Heart left ventricle (tissue), 16 donors: ENCODE data around the gene SLC16A14. TPM values are rescaled to one million over a fixed set of nuclear protein-coding genes. Genes with fewer than 3 reads are reported as not detected.

Experiments
- ATAC-seq, 4 donors: fragments of 200-7000 bp; cut with Tn5 transposase; one replicate each; pipeline ENCODE4 v1.9.1; 2020 to 2022; ENCODE audit warnings: moderate library complexity in 4 of 4, mild to moderate bottlenecking in 3 of 4, moderate number of reproducible peaks in 1 of 4
- DNase-seq, 5 donors: peaks; one replicate each; pipeline ENCODE4 v3.0.0-alpha.2; 2020
- H3K27ac ChIP-seq, 12 donors: fragments of 200-600 bp; sonication (generic) in 4 of 12; one replicate each; pipeline versions ENCODE4 v1.5.0 to v1.8.0; 2016 to 2022; ENCODE audit warnings: mild to moderate bottlenecking in 2 of 12
- H3K27me3 ChIP-seq, 9 donors: fragments of 200-600 bp; sonication (generic) in 2 of 9; one replicate each; pipeline versions ENCODE4 v1.5.1 to v1.8.0; 2016 to 2022; ENCODE audit warnings: mild to moderate bottlenecking in 3 of 9
- H3K36me3 ChIP-seq, 9 donors: fragments of 200-600 bp; sonication (generic) in 2 of 9; one replicate each; pipeline versions ENCODE4 v1.5.0 to v1.8.0; 2018 to 2022; ENCODE audit warnings: mild to moderate bottlenecking in 2 of 9
- H3K4me1 ChIP-seq, 12 donors: fragments of 200-600 bp; sonication (generic) in 4 of 12; one replicate each; pipeline versions ENCODE4 v1.5.0 to v1.8.0; 2016 to 2022; ENCODE audit warnings: mild to moderate bottlenecking in 3 of 12
- H3K4me3 ChIP-seq, 12 donors: fragments of 200-600 bp; sonication (generic) in 4 of 12; one replicate each; pipeline versions ENCODE4 v1.5.0 to v1.8.0; 2017 to 2022; ENCODE audit warnings: mild to moderate bottlenecking in 9 of 12, moderate library complexity in 4 of 12
- H3K9me3 ChIP-seq, 12 donors: fragments of 200-600 bp; sonication (generic) in 4 of 12; one replicate each; pipeline versions ENCODE4 v1.5.0 to v1.8.0; 2016 to 2022; ENCODE audit warnings: mild to moderate bottlenecking in 1 of 12
- CTCF ChIP-seq, 12 donors: fragments of 200-600 bp; sonication (generic) in 4 of 12; IDR thresholded peaks; one replicate each; pipeline versions ENCODE4 v1.5.0 to v1.8.0; 2018 to 2022; ENCODE audit warnings: antibody characterized with exemption in 12 of 12, mild to moderate bottlenecking in 5 of 12
- POLR2A ChIP-seq, 2 donors: fragments of 450-650 bp; IDR thresholded peaks; one replicate each; pipeline ENCODE4 v1.6.1; 2017; ENCODE audit warnings: antibody characterized with exemption in 2 of 2, mild to moderate bottlenecking in 2 of 2, moderate library complexity in 2 of 2
- WGBS, 4 donors: extraction: QIAGEN DNeasy Blood & Tissue Kit in 2 of 4; methylation state at CpG; one replicate each; pipeline versions ENCODE4 v1.1.5 to v1.1.7; 2013 to 2018; 5-methylcytosine and 5-hydroxymethylcytosine counted together
- intact Hi-C, 10 donors: fragments of 100-400 bp; cut with DNase I; formaldehyde crosslinking; loops; one replicate each; pipeline versions ENCODE4 v1.11.1 to v1.14.2; 2022
- polyA plus RNA-seq, 2 donors: library from polyadenylated mRNA; stranded (reverse); fragments of 200-250 nt; gene quantifications; one replicate each; pipeline ENCODE4 v1.2.3, GENCODE V29; 2013
- total RNA-seq, 9 donors: library from RNA; depleted of rRNA in 2 of 9; stranded (reverse); fragments of >200 nt in 2 of 9; fragmentation: NEBNext Ultra II Directional in 3 of 9; extraction: Animal tissue kit (Norgen Biotek cat#: 25700) in 3 of 9; gene quantifications; one replicate each; pipeline versions ENCODE4 v1.1.0 to v1.2.4, GENCODE V29; 2016 to 2023
- donor health status: ischemic (EF 13 %, LVEDD 7.1; RV severe dilation, severe dysfunction).
- donor health status: healthy with polysubstance abuse.
- donor health status: DM: no; HTN: yes; CAD: no.
- donor health status: DM: no; HTN: no; CAD: no.
- donor health status: ischemic (EF 25% LVEDD 6.9; RV normal size, moderate dysfunction).
- donor health status: ischemic (EF 25% LVEDD 5.7; RV mildly dilated, moderate dysfunction).
- donor health status: healthy.
- donor health status: DM: yes; HTN: yes; CAD: no.
- donor health status: ischemic (EF 35%, LVEDD 5.7; RV mildly dilated, moderate dysfunction).
- donor health status: nonischemic (EF 11% LVEDD 7.7; RV severe dilation, severe dysfunction).
- donor health status: DM: yes; HTN: yes; CAD: no.
- donor health status: PGD.
- donor health status: ischemic (EF 29% LVEDD 5.4; RV normal size, mild dysfunction).
- donor health status: nonischemic (EF 23%, LVEDD 6.1; RV moderate dilation, normal function).

Gene SLC16A14
- total and polyA plus RNA-seq, 11 donors, result 0.53 to 5.2 (median 3.1) TPM

GRCh38 chr2:230050136-230050535, 18.6 kb downstream of the SLC16A14 start:
- H3K36me3 ChIP-seq, result peaks cover 0 to 5% (median 0%) of the 10 kb centered on the region in 9 donors
- no peak for TF ChIP-seq POLR2A (IDR thresholded peaks at IDR 0.05)
- TF ChIP-seq CTCF (IDR thresholded peaks at IDR 0.05), result no peak
- 46 to 60% (median 54%) methylated on average over 3 of the region's 3 CpGs for WGBS, 4 donors
- intact Hi-C loops, result no loop called here
- no peak for ATAC-seq
- H3K4me1 ChIP-seq, result peaks cover 0 to 12% (median 1%) of the 10 kb centered on the region in 12 donors
- peak overlapping the region in 2 of 12 donors; percentile 5 to 22 for H3K27ac ChIP-seq
- H3K4me3 ChIP-seq, result no peak overlapping the region
- no peak for DNase-seq
- no peaks in the 10 kb centered on the region for H3K9me3 ChIP-seq
- no peaks in the 10 kb centered on the region for H3K27me3 ChIP-seq

DNA sequence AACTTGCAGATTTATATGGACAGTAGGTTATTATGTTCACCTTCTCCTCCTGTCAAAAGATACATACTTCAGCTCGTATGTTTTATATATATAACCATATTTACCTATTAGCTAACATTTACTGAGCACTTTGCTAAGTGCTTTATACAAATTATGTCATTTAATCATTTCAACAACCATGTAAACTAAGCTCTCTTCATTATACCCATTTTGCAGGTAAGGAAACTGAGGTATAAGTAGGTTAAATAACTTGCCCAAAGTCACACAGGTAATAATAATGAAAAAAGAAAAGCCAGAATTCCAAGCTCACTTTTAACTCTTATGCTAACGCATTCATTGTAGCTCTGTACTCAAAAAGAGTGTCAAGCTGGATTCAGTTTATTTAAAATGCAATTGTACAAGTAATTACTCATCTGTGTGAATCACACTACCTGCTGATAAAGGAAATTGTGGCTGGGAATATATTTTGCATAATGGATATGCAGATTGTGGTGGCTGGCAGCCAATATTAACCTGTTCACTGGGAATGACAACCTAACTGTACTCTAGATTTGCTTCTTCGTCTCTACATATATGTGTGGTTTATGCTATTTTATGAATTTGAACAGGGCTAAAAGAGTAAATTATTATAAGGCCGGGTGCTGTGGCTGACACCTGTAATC, 20.6 kb downstream of the SLC16A14 start:
- Histone ChIP-seq H3K36me3 (peaks cover 0 to 4% (median 0%) of the 10 kb centered on the region in 9 donors), H3K27me3 (no peaks in the 10 kb centered on the region), H3K9me3 (no peaks in the 10 kb centered on the region), H3K4me1 (peaks cover 0 to 12% (median 1%) of the 10 kb centered on the region in 12 donors), H3K4me3 (no peak overlapping the region), H3K27ac (no peak overlapping the region)
- intact Hi-C loops, result no loop called here
- DNase-seq (no peak), ATAC-seq (no peak)
- no peak for TF ChIP-seq CTCF (IDR thresholded peaks at IDR 0.05)
- no peak for TF ChIP-seq POLR2A (IDR thresholded peaks at IDR 0.05)
- 90 to 98% (median 93%) methylated on average over 4 of the region's 4 CpGs for WGBS, 4 donors

- intact Hi-C loops, result no loop called here
- H3K9me3 ChIP-seq, result no peaks in the 10 kb centered on the region
- H3K4me3 ChIP-seq, result no peak overlapping the region
- peaks cover 0 to 12% (median 1%) of the 10 kb centered on the region in 12 donors for H3K4me1 ChIP-seq
- no peak overlapping the region for H3K27ac ChIP-seq
- H3K36me3 ChIP-seq, result peaks cover 0 to 4% (median 0%) of the 10 kb centered on the region in 9 donors
- TF ChIP-seq POLR2A (IDR thresholded peaks at IDR 0.05) (no peak), CTCF (IDR thresholded peaks at IDR 0.05) (no peak)
- H3K27me3 ChIP-seq, result no peaks in the 10 kb centered on the region
- DNase-seq, result no peak
- 93 to 98% (median 97%) methylated on average over 15 to 16 of the region's 16 CpGs for WGBS, 4 donors
- ATAC-seq, result no peak
These were observed 22.2 kb downstream of the SLC16A14 start for GRCh38 chr2:230046491-230046890.

DNA sequence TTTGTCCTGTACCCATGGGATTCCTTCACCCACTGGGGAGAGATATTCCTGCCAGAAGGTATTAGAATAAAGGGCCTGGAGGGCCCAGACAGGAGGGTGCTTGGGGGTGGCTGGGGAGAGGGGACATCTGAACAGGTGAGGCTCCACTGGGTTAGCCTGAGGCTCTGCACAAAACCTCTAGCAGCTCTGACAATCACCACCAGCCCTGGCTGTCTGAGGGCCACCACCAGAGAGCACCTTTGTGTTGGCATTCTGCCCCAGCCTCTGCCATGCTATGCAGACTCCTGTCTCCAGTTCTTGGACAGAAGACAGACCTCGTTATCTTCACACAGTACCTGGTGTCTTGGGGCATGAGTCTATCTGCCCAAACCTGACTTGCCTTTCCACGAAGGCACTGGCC, 25.3 kb downstream of the SLC16A14 start:
- Histone ChIP-seq H3K27me3 (no peaks in the 10 kb centered on the region), H3K27ac (no peak overlapping the region), H3K4me3 (no peak overlapping the region), H3K4me1 (no peaks in the 10 kb centered on the region), H3K36me3 (peaks cover 0 to 4% (median 0%) of the 10 kb centered on the region in 9 donors), H3K9me3 (no peaks in the 10 kb centered on the region)
- 59 to 83% (median 72%) methylated on average over 1 to 2 of the region's 2 CpGs for WGBS, 4 donors
- intact Hi-C loops, result no loop called here
- DNase-seq, result peak in 1 of 5 donors; percentile 28
- TF ChIP-seq CTCF (IDR thresholded peaks at IDR 0.05) (no peak), POLR2A (IDR thresholded peaks at IDR 0.05) (no peak)
- no peak for ATAC-seq
